Skeletal muscle satellite cell (primary cell): ENCODE results near the gene FNDC3B.

Source experiments
- H3K27me3 ChIP-seq: 2 replicates; pipeline ENCODE4 v1.7.0; 2013; ENCODE audit warnings: low read length; ENCODE audit not compliant: control insufficient read depth, insufficient read depth
- H3K36me3 ChIP-seq: 2 replicates; pipeline ENCODE4 v1.7.0; 2013; ENCODE audit warnings: mild to moderate bottlenecking, control low read depth, low read length; ENCODE audit not compliant: insufficient read depth
- H3K4me1 ChIP-seq: 2 replicates; pipeline ENCODE4 v1.7.0; 2013; ENCODE audit warnings: low read length; ENCODE audit not compliant: control insufficient read depth, insufficient read depth
- H3K4me2 ChIP-seq: 2 replicates; pipeline ENCODE4 v1.7.0; 2013; ENCODE audit warnings: mild to moderate bottlenecking, low read length
- H3K4me3 ChIP-seq: 2 replicates; pipeline ENCODE4 v1.7.0; 2013; ENCODE audit warnings: low read length
- H3K9ac ChIP-seq: 2 replicates; pipeline ENCODE4 v1.7.0; 2013; ENCODE audit warnings: mild to moderate bottlenecking, low read depth, low read length, moderate library complexity
- H3K9me3 ChIP-seq: replicated peaks from 2 replicates; pipeline ENCODE4 v1.7.0; 2013; ENCODE audit warnings: mild to moderate bottlenecking, control low read depth, low read length

The FNDC3B gene

GRCh38 chr3:172069478-172069877 lies 30.1 kb downstream of the FNDC3B start:
- H3K9me3 ChIP-seq, result no peaks in the 10 kb centered on the region
- H3K4me2 ChIP-seq, result peak overlapping the region; percentile 69
- no peak overlapping the region for H3K9ac ChIP-seq
- H3K4me3 ChIP-seq, result no peak overlapping the region
- H3K27me3 ChIP-seq, result no peaks in the 10 kb centered on the region
- H3K4me1 ChIP-seq, result peaks cover 54% of the 10 kb centered on the region
- H3K36me3 ChIP-seq, result peaks cover 28% of the 10 kb centered on the region

- peaks cover 58% of the 10 kb centered on the region for H3K4me1 ChIP-seq
- H3K4me2 ChIP-seq, result peak overlapping the region; percentile 69
- H3K36me3 ChIP-seq, result peaks cover 29% of the 10 kb centered on the region
- H3K4me3 ChIP-seq, result peak overlapping the region; percentile 3
- H3K9ac ChIP-seq, result no peak overlapping the region
- no peaks in the 10 kb centered on the region for H3K9me3 ChIP-seq
- no peaks in the 10 kb centered on the region for H3K27me3 ChIP-seq
Observed at GRCh38 chr3:172070269-172070668, 30.9 kb downstream of the FNDC3B start.

- H3K4me1 ChIP-seq, result peaks cover 52% of the 10 kb centered on the region
- H3K4me3 ChIP-seq, result no peak overlapping the region
- H3K9me3 ChIP-seq, result no peaks in the 10 kb centered on the region
- H3K9ac ChIP-seq, result no peak overlapping the region
- H3K36me3 ChIP-seq, result peaks cover 34% of the 10 kb centered on the region
- peak overlapping the region; percentile 69 for H3K4me2 ChIP-seq
- H3K27me3 ChIP-seq, result no peaks in the 10 kb centered on the region
Observed at GRCh38 chr3:172070802-172071201, 31.4 kb downstream of the FNDC3B start.

DNA sequence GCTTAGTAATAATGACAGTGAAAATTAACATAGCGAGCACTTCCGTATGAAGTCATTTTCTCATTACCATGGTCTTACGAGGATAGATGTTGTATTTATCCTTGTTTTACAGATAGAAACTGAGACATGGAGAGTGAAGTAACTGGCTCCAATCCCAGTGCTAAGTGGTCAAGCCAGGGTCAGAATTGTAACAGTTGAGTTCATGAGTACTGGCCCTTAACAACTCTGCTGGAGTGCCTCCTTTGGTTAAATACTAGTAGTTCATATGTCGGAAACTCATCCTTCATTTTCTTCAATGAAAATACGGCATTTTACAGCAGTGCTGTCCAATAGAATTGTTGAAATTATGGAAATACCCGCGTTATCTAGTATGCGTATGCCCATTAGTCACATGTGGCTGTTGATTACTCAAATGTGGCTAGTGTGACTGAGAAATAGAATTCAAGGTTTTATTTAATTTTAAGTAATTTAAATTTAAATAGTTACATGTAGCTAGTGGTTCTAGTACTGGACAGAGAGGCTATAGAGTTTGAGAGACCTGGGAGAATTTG lies 32.5 kb downstream of the FNDC3B start:
- Histone ChIP-seq H3K4me2 (no peak overlapping the region), H3K27me3 (no peaks in the 10 kb centered on the region), H3K36me3 (peaks cover 37% of the 10 kb centered on the region), H3K9ac (no peak overlapping the region), H3K4me1 (peaks cover 42% of the 10 kb centered on the region), H3K9me3 (no peaks in the 10 kb centered on the region), H3K4me3 (no peak overlapping the region)

GRCh38 chr3:172072543-172072942 lies 33.2 kb downstream of the FNDC3B start:
- H3K9ac ChIP-seq, result no peak overlapping the region
- H3K4me1 ChIP-seq, result peaks cover 35% of the 10 kb centered on the region
- H3K9me3 ChIP-seq, result no peaks in the 10 kb centered on the region
- peaks cover 36% of the 10 kb centered on the region for H3K36me3 ChIP-seq
- H3K4me2 ChIP-seq, result no peak overlapping the region
- H3K4me3 ChIP-seq, result no peak overlapping the region
- no peaks in the 10 kb centered on the region for H3K27me3 ChIP-seq

DNA sequence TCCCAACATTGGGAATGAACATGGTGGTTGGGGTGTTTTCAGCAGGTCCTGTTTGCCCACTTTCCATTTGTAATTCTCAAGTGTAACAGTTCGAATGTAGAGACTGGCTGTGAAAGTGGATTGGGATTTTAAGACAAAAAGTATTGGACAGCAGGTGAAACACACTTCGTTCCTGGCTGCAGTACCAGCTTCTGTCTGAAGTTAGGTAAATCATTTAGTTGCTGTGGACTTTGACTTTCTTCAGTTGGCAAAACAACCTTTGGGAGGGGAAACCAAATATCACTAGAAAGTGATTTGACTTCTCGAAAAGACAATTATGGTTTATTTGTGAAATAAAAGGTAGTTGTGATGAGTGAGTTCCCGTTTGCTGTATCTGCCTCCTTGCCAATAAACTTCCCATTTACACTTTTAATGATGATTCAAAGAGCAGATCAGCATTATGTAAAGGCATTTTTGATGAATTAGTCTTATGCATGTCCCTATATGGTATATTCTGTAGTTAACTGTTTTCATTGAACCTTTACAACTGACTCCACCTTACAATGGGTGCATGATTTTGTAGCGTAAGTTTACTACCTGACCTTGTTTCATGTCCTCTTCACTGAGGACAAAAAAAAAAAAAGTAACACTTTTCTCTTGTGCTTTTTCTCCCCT lies 34.0 kb downstream of the FNDC3B start:
- no peaks in the 10 kb centered on the region for H3K27me3 ChIP-seq
- H3K36me3 ChIP-seq, result peaks cover 31% of the 10 kb centered on the region
- H3K4me1 ChIP-seq, result peaks cover 29% of the 10 kb centered on the region
- H3K9me3 ChIP-seq, result no peaks in the 10 kb centered on the region
- no peak overlapping the region for H3K4me3 ChIP-seq
- H3K9ac ChIP-seq, result no peak overlapping the region
- no peak overlapping the region for H3K4me2 ChIP-seq

GRCh38 chr3:172074032-172074431 lies 34.7 kb downstream of the FNDC3B start:
- Histone ChIP-seq H3K4me1 (peaks cover 26% of the 10 kb centered on the region), H3K4me3 (no peak overlapping the region), H3K9ac (no peak overlapping the region), H3K4me2 (peak overlapping the region; percentile 2), H3K9me3 (no peaks in the 10 kb centered on the region), H3K27me3 (no peaks in the 10 kb centered on the region), H3K36me3 (peaks cover 32% of the 10 kb centered on the region)

DNA sequence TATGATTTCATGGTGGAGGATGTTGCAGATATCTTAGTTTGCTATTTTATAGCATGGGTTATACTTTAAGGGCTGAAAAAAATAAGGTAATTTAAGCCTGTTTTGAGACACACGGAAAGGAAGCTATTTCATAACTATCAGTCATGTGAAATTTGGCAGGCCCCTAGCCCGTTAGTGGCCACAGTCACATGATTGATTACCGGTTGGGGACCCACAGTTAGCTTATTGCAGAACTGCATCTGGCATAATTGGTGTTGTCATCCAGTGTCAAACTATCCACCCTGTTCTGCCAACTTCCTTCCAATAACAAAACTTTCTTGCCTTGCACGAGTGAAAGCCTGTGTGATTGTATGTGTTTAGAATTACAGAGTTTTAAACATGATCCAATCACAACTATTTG lies 35.2 kb downstream of the FNDC3B start:
- no peak overlapping the region for H3K9ac ChIP-seq
- H3K9me3 ChIP-seq, result no peaks in the 10 kb centered on the region
- peaks cover 32% of the 10 kb centered on the region for H3K36me3 ChIP-seq
- no peaks in the 10 kb centered on the region for H3K27me3 ChIP-seq
- peak overlapping the region; percentile 2 for H3K4me2 ChIP-seq
- no peak overlapping the region for H3K4me3 ChIP-seq
- peaks cover 22% of the 10 kb centered on the region for H3K4me1 ChIP-seq

DNA sequence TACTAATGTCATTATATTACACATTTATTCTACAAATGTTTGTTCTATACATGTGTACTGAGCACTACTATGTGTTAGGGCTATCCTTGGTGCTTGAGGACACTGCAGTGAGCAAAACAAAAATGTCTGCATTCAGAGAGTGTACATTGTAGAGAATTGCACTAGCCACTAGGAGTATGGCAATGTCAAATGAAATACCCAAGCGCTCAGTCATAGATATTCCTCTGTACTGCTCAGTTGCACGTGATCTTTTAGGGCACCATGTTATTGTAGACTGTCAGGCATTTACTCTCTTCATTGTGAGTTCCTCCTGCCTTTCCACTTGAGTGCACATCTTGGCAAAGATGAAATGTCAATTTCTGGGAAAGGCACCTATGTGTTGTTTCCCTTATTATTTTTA lies 36.8 kb downstream of the FNDC3B start:
- H3K9ac ChIP-seq, result no peak overlapping the region
- no peaks in the 10 kb centered on the region for H3K27me3 ChIP-seq
- peaks cover 27% of the 10 kb centered on the region for H3K36me3 ChIP-seq
- peaks cover 14% of the 10 kb centered on the region for H3K4me1 ChIP-seq
- H3K9me3 ChIP-seq, result no peaks in the 10 kb centered on the region
- no peak overlapping the region for H3K4me2 ChIP-seq
- no peak overlapping the region for H3K4me3 ChIP-seq

DNA sequence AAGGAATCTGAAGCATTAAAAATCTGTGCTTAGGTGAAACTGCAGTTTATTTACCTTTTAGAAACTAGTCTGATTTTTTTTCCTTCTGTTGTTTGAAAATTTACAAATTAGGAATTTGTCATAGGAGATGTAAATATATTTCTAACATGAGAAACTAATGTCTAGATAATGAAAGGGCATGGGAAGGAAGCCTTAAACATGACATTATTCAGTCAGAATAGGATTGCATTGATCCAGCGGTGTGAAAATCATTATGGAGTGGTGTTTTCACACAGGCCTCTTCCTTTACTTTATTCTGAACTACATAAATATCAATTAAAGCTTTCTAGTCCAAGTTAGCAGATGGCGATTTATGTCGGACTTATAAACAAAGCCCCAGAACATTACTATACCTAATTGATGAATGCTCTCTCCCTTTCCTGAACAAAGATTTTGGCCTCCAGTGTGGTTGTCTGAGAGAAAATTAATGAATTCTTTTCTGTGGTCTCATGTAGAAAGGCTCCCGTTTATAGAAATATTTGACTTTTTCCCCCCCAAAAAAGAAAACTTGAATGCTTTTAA lies 37.9 kb downstream of the FNDC3B start:
- Histone ChIP-seq H3K9ac (no peak overlapping the region), H3K4me1 (peaks cover 24% of the 10 kb centered on the region), H3K9me3 (no peaks in the 10 kb centered on the region), H3K4me2 (no peak overlapping the region), H3K27me3 (no peaks in the 10 kb centered on the region), H3K4me3 (no peak overlapping the region), H3K36me3 (peaks cover 27% of the 10 kb centered on the region)

DNA sequence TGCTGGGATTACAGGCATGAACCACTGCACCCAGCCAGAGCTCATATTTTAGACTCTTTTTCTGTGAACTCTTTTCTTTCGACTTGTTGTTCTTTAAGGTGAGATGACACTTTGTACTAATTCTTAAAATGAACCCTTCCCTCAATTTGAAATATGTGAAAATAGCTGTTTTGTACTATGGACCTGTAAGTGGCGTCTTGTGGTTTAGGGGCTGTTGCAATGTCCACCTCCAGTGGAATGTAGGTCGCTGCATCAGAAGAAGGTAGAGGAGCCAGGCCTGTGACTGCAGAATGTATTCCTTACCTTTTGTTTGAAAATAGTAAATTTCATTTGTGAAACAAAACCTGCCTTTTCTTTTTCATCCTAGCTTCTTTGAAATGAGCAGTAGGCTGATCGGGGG lies 38.9 kb downstream of the FNDC3B start:
- H3K27me3 ChIP-seq, result no peaks in the 10 kb centered on the region
- H3K9me3 ChIP-seq, result no peaks in the 10 kb centered on the region
- no peak overlapping the region for H3K9ac ChIP-seq
- H3K4me2 ChIP-seq, result no peak overlapping the region
- no peak overlapping the region for H3K4me3 ChIP-seq
- H3K4me1 ChIP-seq, result peaks cover 34% of the 10 kb centered on the region
- peaks cover 28% of the 10 kb centered on the region for H3K36me3 ChIP-seq

DNA sequence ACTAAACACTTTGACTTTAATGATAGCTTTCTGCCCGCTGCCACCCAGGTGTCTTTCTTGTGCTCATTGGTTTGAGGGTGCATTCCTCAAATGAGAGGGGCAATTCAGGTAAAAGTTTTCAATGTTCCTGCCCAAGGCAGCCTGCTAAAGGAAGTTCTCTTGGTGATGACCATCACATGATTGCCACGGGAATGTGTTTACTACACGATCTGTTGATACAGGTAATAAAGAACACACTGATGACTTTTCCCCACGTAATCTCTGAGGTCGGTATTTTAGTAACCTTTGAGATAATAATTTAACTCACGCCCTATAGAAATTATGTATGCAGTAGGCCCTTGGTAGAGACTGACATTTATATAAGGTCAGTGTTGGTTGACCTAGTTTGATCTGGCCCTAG lies 39.3 kb downstream of the FNDC3B start:
- H3K4me2 ChIP-seq, result no peak overlapping the region

More for the DNA sequence above, 39.3 kb downstream of the FNDC3B start:
- Histone ChIP-seq H3K27me3 (no peaks in the 10 kb centered on the region), H3K9ac (no peak overlapping the region), H3K4me3 (no peak overlapping the region), H3K36me3 (peaks cover 27% of the 10 kb centered on the region), H3K9me3 (no peaks in the 10 kb centered on the region), H3K4me1 (peaks cover 36% of the 10 kb centered on the region)
